ENCODE results near the gene MED22. TPM values are rescaled to one million over a fixed set of nuclear protein-coding genes. Genes with fewer than 3 reads are reported as not detected.

Gene MED22
- total RNA-seq, 5 donors from 2014 or later (not counting 1 experiment from before 2014, with no cell fraction given) = 25.9 to 44.8 (median 40.7) TPM

GRCh38 chr9:133372144-133372543, 24.2 kb upstream of the MED22 start:
- Mint-ChIP-seq H3K27me3 (no peaks in the 10 kb centered on the region), H3K4me3 (peak overlapping the region; percentile 73 to 92 (median 76)), H3K27ac (peak overlapping the region; percentile 93 to 95), H3K9me3 (no peaks in the 10 kb centered on the region), H3K36me3 (peaks cover 17% of the 10 kb centered on the region), H3K4me1 (peaks cover 70 to 76% (median 73%) of the 10 kb centered on the region in 3 donors)
- ATAC-seq (replicated peaks in 1 of 4) = no peak
- WGBS (ENCODE audit: insufficient coverage) = 41% methylated on average over 7 of the region's 7 CpGs
- DNase-seq = no peak
- H3K4me1 ChIP-seq (ENCODE audit: control insufficient read depth in 1 of 2, extremely low read depth in 1 of 2, insufficient read depth in 2 of 2, low read length in 2 of 2) = peaks cover 48 to 91% of the 10 kb centered on the region in 2 experiments
- no peaks in the 10 kb centered on the region for H3K9me3 ChIP-seq
- ChIA-PET CTCF (interaction anchor here (1.0 to 2.7 kb wide), 6 partner anchors 16 to 186 kb away, joined by 3 to 16 read pairs (median 5); partner anchors contain the start of genes MED22 (in 1 of the 2), RPL7A (in 1 of the 2), SURF1 (in 1 of the 2) and SURF2 (in 1 of the 2)), POLR2A (interaction anchor here in 1 of 2 donors (0.6 kb wide), 1 partner anchor 341 kb away, joined by 3 read pairs; the partner anchor contains the start of gene GTF3C5)
- peak overlapping the region in 1 of 2 donors; percentile 55 for H3K4me3 ChIP-seq (ENCODE audit: control insufficient read depth in 1 of 2, extremely low read depth in 1 of 2, low read length in 1 of 2)
- peaks cover 3 to 33% of the 10 kb centered on the region in 2 donors for H3K36me3 ChIP-seq (ENCODE audit: control insufficient read depth in 2 of 2, extremely low read depth in 1 of 2, insufficient read depth in 1 of 2, low read length in 1 of 2)
- no peaks in the 10 kb centered on the region for H3K27me3 ChIP-seq (replicated peaks in 1 of 2; ENCODE audit: control insufficient read depth in 2 of 2, extremely low read depth in 1 of 2, insufficient read depth in 2 of 2, low read length in 1 of 2)
- peak overlapping the region; percentile 94 for H3K27ac ChIP-seq (ENCODE audit: low read length)

GRCh38 chr9:133371261-133371711, 23.4 kb upstream of the MED22 start:
- H3K27me3 Mint-ChIP-seq = no peaks in the 10 kb centered on the region
- DNase-seq (peak; percentile 41 to 84 (median 61)), ATAC-seq (replicated peaks in 1 of 4) (peak; percentile 53 to 67 (median 54))
- H3K36me3 Mint-ChIP-seq = peaks cover 17% of the 10 kb centered on the region
- no peaks in the 10 kb centered on the region for H3K27me3 ChIP-seq (replicated peaks in 1 of 2; ENCODE audit: control insufficient read depth in 2 of 2, extremely low read depth in 1 of 2, insufficient read depth in 2 of 2, low read length in 1 of 2)
- peak overlapping the region; percentile 93 to 95 for H3K27ac Mint-ChIP-seq
- ChIA-PET POLR2A (interaction anchor here (0.6 to 1.5 kb wide), 5 partner anchors 9 to 341 kb away, joined by 3 to 9 read pairs (median 5); partner anchors contain the start of genes GTF3C5 (in 1 of the 2), MED22 (in 1 of the 2), RPL7A (in 1 of the 2) and SURF1 (in 1 of the 2)), CTCF (interaction anchor here (0.9 to 2.7 kb wide), 14 partner anchors 10 to 185 kb away, joined by 3 to 16 read pairs (median 4); partner anchors contain the start of genes SURF1 (in 2 of the 2), SURF2 (in 2 of the 2), CACFD1 (in 1 of the 2) and MED22 (in 1 of the 2))
- H3K27ac ChIP-seq (ENCODE audit: low read length) = peak overlapping the region; percentile 94
- H3K4me1 Mint-ChIP-seq = peaks cover 70 to 84% (median 76%) of the 10 kb centered on the region in 3 donors
- H3K4me1 ChIP-seq (ENCODE audit: control insufficient read depth in 1 of 2, extremely low read depth in 1 of 2, insufficient read depth in 2 of 2, low read length in 2 of 2) = peaks cover 46 to 88% of the 10 kb centered on the region in 2 experiments
- no peaks in the 10 kb centered on the region for H3K9me3 ChIP-seq
- peak overlapping the region; percentile 73 to 92 (median 76) for H3K4me3 Mint-ChIP-seq
- H3K4me3 ChIP-seq (ENCODE audit: control insufficient read depth in 1 of 2, extremely low read depth in 1 of 2, low read length in 1 of 2) = peak overlapping the region; percentile 31 to 55
- 4% methylated on average over 5 of the region's 12 CpGs for WGBS (ENCODE audit: insufficient coverage)
- no peaks in the 10 kb centered on the region for H3K9me3 Mint-ChIP-seq
- H3K36me3 ChIP-seq (ENCODE audit: control insufficient read depth in 2 of 2, extremely low read depth in 1 of 2, insufficient read depth in 1 of 2, low read length in 1 of 2) = peaks cover 8 to 42% of the 10 kb centered on the region in 2 donors

- Histone ChIP-seq H3K36me3 (ENCODE audit: control insufficient read depth in 2 of 2, extremely low read depth in 1 of 2, insufficient read depth in 1 of 2, low read length in 1 of 2) (peaks cover 12 to 48% of the 10 kb centered on the region in 2 donors), H3K9me3 (no peaks in the 10 kb centered on the region), H3K4me1 (ENCODE audit: control insufficient read depth in 1 of 2, extremely low read depth in 1 of 2, insufficient read depth in 2 of 2, low read length in 2 of 2) (peaks cover 46 to 87% of the 10 kb centered on the region in 2 experiments), H3K27ac (ENCODE audit: low read length) (peak overlapping the region; percentile 94), H3K4me3 (ENCODE audit: control insufficient read depth in 1 of 2, extremely low read depth in 1 of 2, low read length in 1 of 2) (peak overlapping the region; percentile 31 to 55), H3K27me3 (replicated peaks in 1 of 2; ENCODE audit: control insufficient read depth in 2 of 2, extremely low read depth in 1 of 2, insufficient read depth in 2 of 2, low read length in 1 of 2) (no peaks in the 10 kb centered on the region)
- DNase-seq (peak in 34 of 35 experiments; percentile 29 to 79 (median 60)), ATAC-seq (replicated peaks in 1 of 4) (peak; percentile 60 to 68 (median 64))
- Mint-ChIP-seq H3K9me3 (no peaks in the 10 kb centered on the region), H3K36me3 (peaks cover 21% of the 10 kb centered on the region), H3K27me3 (no peaks in the 10 kb centered on the region), H3K4me1 (peaks cover 70 to 90% (median 80%) of the 10 kb centered on the region in 3 donors), H3K27ac (peak overlapping the region; percentile 93 to 95), H3K4me3 (peak overlapping the region; percentile 73 to 92 (median 76))
- CTCF ChIA-PET = interaction anchor here (0.9 to 2.7 kb wide), 14 partner anchors 10 to 184 kb away, joined by 3 to 16 read pairs (median 4); partner anchors contain the start of genes SURF1 (in 2 of the 2), SURF2 (in 2 of the 2), CACFD1 (in 1 of the 2) and MED22 (in 1 of the 2)
- 8% methylated on average over 3 of the region's 9 CpGs for WGBS (ENCODE audit: insufficient coverage)
- POLR2A ChIA-PET = interaction anchor here (0.6 to 1.5 kb wide), 5 partner anchors 8 to 340 kb away, joined by 3 to 9 read pairs (median 5); partner anchors contain the start of genes GTF3C5 (in 1 of the 2), MED22 (in 1 of the 2), RPL7A (in 1 of the 2) and SURF1 (in 1 of the 2)
Measured at GRCh38 chr9:133370685-133371084, 22.8 kb upstream of the MED22 start.

GRCh38 chr9:133369933-133370332, 22.0 kb upstream of the MED22 start:
- POLR2A ChIA-PET = interaction anchor here in 1 of 2 donors (0.6 kb wide), 1 partner anchor 18 kb away, joined by 4 read pairs; no protein-coding TSS in a partner anchor
- Mint-ChIP-seq H3K4me1 (peaks cover 67 to 89% (median 83%) of the 10 kb centered on the region in 3 donors), H3K36me3 (peaks cover 22% of the 10 kb centered on the region), H3K4me3 (peak overlapping the region; percentile 73 to 92 (median 76)), H3K9me3 (no peaks in the 10 kb centered on the region), H3K27me3 (no peaks in the 10 kb centered on the region), H3K27ac (peak overlapping the region; percentile 93 to 95)
- Histone ChIP-seq H3K4me1 (ENCODE audit: control insufficient read depth in 1 of 2, extremely low read depth in 1 of 2, insufficient read depth in 2 of 2, low read length in 2 of 2) (peaks cover 45 to 87% of the 10 kb centered on the region in 2 experiments), H3K27ac (ENCODE audit: low read length) (peak overlapping the region; percentile 94), H3K4me3 (ENCODE audit: control insufficient read depth in 1 of 2, extremely low read depth in 1 of 2, low read length in 1 of 2) (no peak overlapping the region), H3K9me3 (no peaks in the 10 kb centered on the region), H3K27me3 (replicated peaks in 1 of 2; ENCODE audit: control insufficient read depth in 2 of 2, extremely low read depth in 1 of 2, insufficient read depth in 2 of 2, low read length in 1 of 2) (no peaks in the 10 kb centered on the region), H3K36me3 (ENCODE audit: control insufficient read depth in 2 of 2, extremely low read depth in 1 of 2, insufficient read depth in 1 of 2, low read length in 1 of 2) (peaks cover 12 to 55% of the 10 kb centered on the region in 2 donors)
- CTCF ChIA-PET = interaction anchor here in 1 of 2 donors (0.6 to 2.3 kb wide), 3 partner anchors 11 to 766 kb away, joined by 3 to 11 read pairs (median 5); partner anchors contain the start of gene WDR5
- WGBS (ENCODE audit: insufficient coverage) = 70% methylated on average over 4 of the region's 7 CpGs
- DNase-seq (peak in 1 of 35 experiments; percentile 52), ATAC-seq (replicated peaks in 1 of 4) (no peak)

- Histone ChIP-seq H3K4me3 (ENCODE audit: control insufficient read depth in 1 of 2, extremely low read depth in 1 of 2, low read length in 1 of 2) (no peak overlapping the region), H3K36me3 (ENCODE audit: control insufficient read depth in 2 of 2, extremely low read depth in 1 of 2, insufficient read depth in 1 of 2, low read length in 1 of 2) (peaks cover 12 to 58% of the 10 kb centered on the region in 2 donors), H3K27me3 (replicated peaks in 1 of 2; ENCODE audit: control insufficient read depth in 2 of 2, extremely low read depth in 1 of 2, insufficient read depth in 2 of 2, low read length in 1 of 2) (no peaks in the 10 kb centered on the region), H3K9me3 (no peaks in the 10 kb centered on the region), H3K27ac (ENCODE audit: low read length) (peak overlapping the region; percentile 94), H3K4me1 (ENCODE audit: control insufficient read depth in 1 of 2, extremely low read depth in 1 of 2, insufficient read depth in 2 of 2, low read length in 2 of 2) (peaks cover 40 to 85% of the 10 kb centered on the region in 2 experiments)
- WGBS (ENCODE audit: insufficient coverage) = 58% methylated on average over 5 of the region's 6 CpGs
- peak overlapping the region; percentile 73 to 92 (median 76) for H3K4me3 Mint-ChIP-seq
- CTCF ChIA-PET = interaction anchor here in 1 of 2 donors (2.3 kb wide), 1 partner anchor 19 kb away, joined by 11 read pairs; no protein-coding TSS in a partner anchor
- DNase-seq = no peak
- H3K27me3 Mint-ChIP-seq = no peaks in the 10 kb centered on the region
- POLR2A ChIA-PET = interaction anchor here in 1 of 2 donors (0.6 kb wide), 1 partner anchor 18 kb away, joined by 4 read pairs; no protein-coding TSS in a partner anchor
- H3K36me3 Mint-ChIP-seq = peaks cover 18% of the 10 kb centered on the region
- H3K4me1 Mint-ChIP-seq = peaks cover 62 to 84% (median 79%) of the 10 kb centered on the region in 3 donors
- no peaks in the 10 kb centered on the region for H3K9me3 Mint-ChIP-seq
- peak overlapping the region; percentile 93 to 95 for H3K27ac Mint-ChIP-seq
- ATAC-seq (replicated peaks in 1 of 4) = no peak
Measured at GRCh38 chr9:133369422-133369821, 21.5 kb upstream of the MED22 start.
